HG03139 (cell line): ENCODE results near the gene TAS2R20.
"Not testable (repeated sequence)": the region's sequence is repeated elsewhere in the genome, so short reads cannot be mapped to it uniquely, and the experiment has no call there.

Experiments used
- ATAC-seq: cut with Tn5 transposase; IDR thresholded peaks from one replicate; pipeline ENCODE4 v1.9.1; 2021; ENCODE audit not compliant: unreplicated experiment

TAS2R20 gene

GRCh38 chr12:10998204-10998603 is at the start of gene TAS2R20:
Gene TAS2R20, minus strand, starts transcription at chr12:10998304. Its CDS starts 429 bp downstream, at chr12:10997875.
- ATAC-seq = no peak

GRCh38 chr12:11041366-11041765 is 43.3 kb upstream of the TAS2R20 start:
- not testable (repeated sequence) for ATAC-seq

GRCh38 chr12:11040162-11040561 is 42.1 kb upstream of the TAS2R20 start:
- no peak for ATAC-seq

GRCh38 chr12:11039171-11039570 is 41.1 kb upstream of the TAS2R20 start:
- ATAC-seq = no peak

- not testable (repeated sequence) for ATAC-seq
Observed at GRCh38 chr12:11033959-11034358, 35.9 kb upstream of the TAS2R20 start.

GRCh38 chr12:11031307-11031706 is 33.2 kb upstream of the TAS2R20 start, which contains the start of gene TAS2R31:
Gene TAS2R31, minus strand, starts transcription at chr12:11031407. Its CDS starts 72 bp downstream, at chr12:11031335.
- ATAC-seq = no peak

- no peak for ATAC-seq
Observed at GRCh38 chr12:11026118-11026517, 28.0 kb upstream of the TAS2R20 start.

GRCh38 chr12:11023387-11023786 is 25.3 kb upstream of the TAS2R20 start:
- no peak for ATAC-seq

GRCh38 chr12:11022520-11022919 is 24.4 kb upstream of the TAS2R20 start, which contains the start of gene TAS2R19:
Gene TAS2R19, minus strand, starts transcription at chr12:11022620. Its CDS starts 49 bp downstream, at chr12:11022571.
- no peak for ATAC-seq

GRCh38 chr12:11016937-11017336 is 18.8 kb upstream of the TAS2R20 start:
- no peak for ATAC-seq

GRCh38 chr12:11015775-11016430 is 17.8 kb upstream of the TAS2R20 start:
- no peak for ATAC-seq

- no peak for ATAC-seq
Observed at GRCh38 chr12:11014234-11014633, 16.1 kb upstream of the TAS2R20 start.

- no peak for ATAC-seq
Observed at GRCh38 chr12:11007608-11008007, 9.5 kb upstream of the TAS2R20 start.

GRCh38 chr12:10994307-10994706 is 3.8 kb downstream of the TAS2R20 start:
- ATAC-seq = no peak

- no peak for ATAC-seq
Observed at GRCh38 chr12:10989107-10989506, 9.0 kb downstream of the TAS2R20 start.

GRCh38 chr12:10986812-10987211 is 11.3 kb downstream of the TAS2R20 start, which contains the start of gene TAS2R50:
Gene TAS2R50, minus strand, starts transcription at chr12:10986912. Its CDS starts 52 bp downstream, at chr12:10986860.
- ATAC-seq = no peak

GRCh38 chr12:10982244-10982643 is 15.9 kb downstream of the TAS2R20 start:
- no peak for ATAC-seq

GRCh38 chr12:10974965-10975364 is 23.1 kb downstream of the TAS2R20 start:
- ATAC-seq = no peak

GRCh38 chr12:10968765-10969456 is 29.2 kb downstream of the TAS2R20 start:
- ATAC-seq = no peak

- ATAC-seq = no peak
Observed at GRCh38 chr12:10967409-10967808, 30.7 kb downstream of the TAS2R20 start.

GRCh38 chr12:10966314-10966713 is 31.8 kb downstream of the TAS2R20 start:
- no peak for ATAC-seq

- no peak for ATAC-seq
Observed at GRCh38 chr12:10965476-10965875, 32.6 kb downstream of the TAS2R20 start.
